Mucosa of stomach (tissue), 1 donor: ENCODE measurements around the gene NFATC2.

Experiments
- H3K27me3 ChIP-seq: one replicate; pipeline ENCODE4 v1.7.0; 2013; ENCODE audit warnings: mild to moderate bottlenecking, low read length; ENCODE audit not compliant: control insufficient read depth, insufficient read depth
- H3K36me3 ChIP-seq: one replicate; pipeline ENCODE4 v1.7.0; 2013; ENCODE audit warnings: low read length; ENCODE audit not compliant: control insufficient read depth, insufficient read depth
- H3K4me1 ChIP-seq: one replicate; pipeline ENCODE4 v1.7.0; 2013; ENCODE audit warnings: mild to moderate bottlenecking, low read length; ENCODE audit not compliant: control insufficient read depth, insufficient read depth
- H3K4me3 ChIP-seq: one replicate; pipeline ENCODE4 v1.7.0; 2013; ENCODE audit warnings: low read length
- H3K9ac ChIP-seq: one replicate; pipeline ENCODE4 v1.7.0; 2013; ENCODE audit warnings: mild to moderate bottlenecking, low read length, moderate library complexity
- H3K9me3 ChIP-seq: one replicate; pipeline ENCODE4 v1.7.0; 2013; ENCODE audit warnings: mild to moderate bottlenecking, low read length, moderate library complexity; ENCODE audit not compliant: control insufficient read depth
- donor health status: Pancreatic carcinoma.

The NFATC2 gene

GRCh38 chr20:51379601-51380341, 162.7 kb downstream of the NFATC2 start:
- no peak overlapping the region for H3K4me3 ChIP-seq
- H3K4me1 ChIP-seq = peaks cover 14% of the 10 kb centered on the region
- no peaks in the 10 kb centered on the region for H3K36me3 ChIP-seq
- H3K9me3 ChIP-seq = no peaks in the 10 kb centered on the region
- no peak overlapping the region for H3K9ac ChIP-seq
- H3K27me3 ChIP-seq = no peaks in the 10 kb centered on the region

- H3K4me1 ChIP-seq = peaks cover 25% of the 10 kb centered on the region
- no peaks in the 10 kb centered on the region for H3K27me3 ChIP-seq
- no peak overlapping the region for H3K4me3 ChIP-seq
- H3K9me3 ChIP-seq = no peaks in the 10 kb centered on the region
- no peaks in the 10 kb centered on the region for H3K36me3 ChIP-seq
- no peak overlapping the region for H3K9ac ChIP-seq
Observed at GRCh38 chr20:51378171-51378928, 164.2 kb downstream of the NFATC2 start.

GRCh38 chr20:51377132-51377531, 165.4 kb downstream of the NFATC2 start:
- Histone ChIP-seq H3K27me3 (no peaks in the 10 kb centered on the region), H3K4me1 (peaks cover 27% of the 10 kb centered on the region), H3K9me3 (no peaks in the 10 kb centered on the region), H3K9ac (no peak overlapping the region), H3K36me3 (no peaks in the 10 kb centered on the region), H3K4me3 (no peak overlapping the region)

- Histone ChIP-seq H3K4me3 (no peak overlapping the region), H3K4me1 (peaks cover 27% of the 10 kb centered on the region), H3K27me3 (no peaks in the 10 kb centered on the region), H3K9me3 (no peaks in the 10 kb centered on the region), H3K36me3 (no peaks in the 10 kb centered on the region), H3K9ac (no peak overlapping the region)
Observed at GRCh38 chr20:51376111-51376510, 166.4 kb downstream of the NFATC2 start.

- no peaks in the 10 kb centered on the region for H3K27me3 ChIP-seq
- H3K9ac ChIP-seq = no peak overlapping the region
- H3K4me1 ChIP-seq = peaks cover 27% of the 10 kb centered on the region
- H3K4me3 ChIP-seq = no peak overlapping the region
- no peaks in the 10 kb centered on the region for H3K36me3 ChIP-seq
- H3K9me3 ChIP-seq = no peaks in the 10 kb centered on the region
Observed at GRCh38 chr20:51375561-51375960, 167.0 kb downstream of the NFATC2 start.

GRCh38 chr20:51374961-51375360, 167.6 kb downstream of the NFATC2 start:
- Histone ChIP-seq H3K4me3 (no peak overlapping the region), H3K9ac (no peak overlapping the region), H3K4me1 (peaks cover 27% of the 10 kb centered on the region), H3K27me3 (no peaks in the 10 kb centered on the region), H3K36me3 (no peaks in the 10 kb centered on the region), H3K9me3 (no peaks in the 10 kb centered on the region)

- Histone ChIP-seq H3K9me3 (no peaks in the 10 kb centered on the region), H3K9ac (no peak overlapping the region), H3K36me3 (no peaks in the 10 kb centered on the region), H3K4me1 (peaks cover 27% of the 10 kb centered on the region), H3K4me3 (no peak overlapping the region), H3K27me3 (no peaks in the 10 kb centered on the region)
Observed at GRCh38 chr20:51374456-51374830, 168.1 kb downstream of the NFATC2 start.

GRCh38 chr20:51373713-51374455, 168.6 kb downstream of the NFATC2 start:
- H3K4me1 ChIP-seq = peaks cover 27% of the 10 kb centered on the region
- no peaks in the 10 kb centered on the region for H3K27me3 ChIP-seq

GRCh38 chr20:51372966-51373365, 169.6 kb downstream of the NFATC2 start:
- no peaks in the 10 kb centered on the region for H3K9me3 ChIP-seq
- H3K9ac ChIP-seq = no peak overlapping the region
- H3K4me3 ChIP-seq = no peak overlapping the region
- no peaks in the 10 kb centered on the region for H3K36me3 ChIP-seq
- no peaks in the 10 kb centered on the region for H3K27me3 ChIP-seq
- H3K4me1 ChIP-seq = peaks cover 27% of the 10 kb centered on the region

More at GRCh38 chr20:51373713-51374455, 168.6 kb downstream of the NFATC2 start:
- Histone ChIP-seq H3K36me3 (no peaks in the 10 kb centered on the region), H3K9me3 (no peaks in the 10 kb centered on the region), H3K4me3 (no peak overlapping the region), H3K9ac (no peak overlapping the region)

- Histone ChIP-seq H3K4me1 (peaks cover 27% of the 10 kb centered on the region), H3K9me3 (no peaks in the 10 kb centered on the region), H3K27me3 (no peaks in the 10 kb centered on the region), H3K9ac (no peak overlapping the region), H3K4me3 (no peak overlapping the region), H3K36me3 (no peaks in the 10 kb centered on the region)
Observed at GRCh38 chr20:51372176-51372803, 170.2 kb downstream of the NFATC2 start.

GRCh38 chr20:51371720-51372119, 170.8 kb downstream of the NFATC2 start:
- Histone ChIP-seq H3K4me1 (peaks cover 27% of the 10 kb centered on the region), H3K9me3 (no peaks in the 10 kb centered on the region), H3K4me3 (no peak overlapping the region), H3K27me3 (no peaks in the 10 kb centered on the region), H3K9ac (no peak overlapping the region), H3K36me3 (no peaks in the 10 kb centered on the region)
